Neural crest cell (in vitro differentiated cells): ENCODE results near the gene METTL22. TPM values are rescaled to one million over a fixed set of nuclear protein-coding genes. Genes with fewer than 3 reads are reported as not detected.

ENCODE experiments used
- DNase-seq: peaks from one replicate; pipeline ENCODE4 v3.0.0; 2021; ENCODE audit warnings: low read depth, mixed read lengths, low spot score
- H3K27ac Mint-ChIP-seq: one replicate; pipeline ENCODE4 v1.8.0; 2021; ENCODE audit warnings: mild to moderate bottlenecking, mixed read lengths; ENCODE audit not compliant: unreplicated experiment
- H3K27me3 Mint-ChIP-seq: 2 replicates; pipeline ENCODE4 v1.8.0; 2021; ENCODE audit warnings: low read depth, mild to moderate bottlenecking, mixed read lengths
- H3K36me3 Mint-ChIP-seq: 2 replicates; pipeline ENCODE4 v1.8.0; 2021; ENCODE audit warnings: low read depth, mild to moderate bottlenecking, mixed read lengths
- H3K4me1 Mint-ChIP-seq: 2 replicates; pipeline ENCODE4 v1.8.0; 2021; ENCODE audit warnings: mixed read lengths
- H3K4me3 Mint-ChIP-seq: one replicate; pipeline ENCODE4 v1.8.0; 2021; ENCODE audit warnings: mild to moderate bottlenecking, mixed read lengths
- H3K9me3 Mint-ChIP-seq: 2 replicates; pipeline ENCODE4 v1.8.0; 2021; ENCODE audit warnings: mixed read lengths
- total RNA-seq: library from RNA; stranded (reverse); gene quantifications from 2 replicates; pipeline ENCODE4 v1.2.1, GENCODE V29; 2021
- TF ChIP-seq, protein P1 (sequence below): fragments of 200-600 bp; sonication (generic); conservative IDR thresholded peaks from 2 replicates; pipeline ENCODE4 v1.5.0; 2021; ENCODE audit warnings: antibody characterized with exemption, mild to moderate bottlenecking

METTL22 gene
- total RNA-seq, 1 donor from 2014 or later = 52.0 TPM

DNA sequence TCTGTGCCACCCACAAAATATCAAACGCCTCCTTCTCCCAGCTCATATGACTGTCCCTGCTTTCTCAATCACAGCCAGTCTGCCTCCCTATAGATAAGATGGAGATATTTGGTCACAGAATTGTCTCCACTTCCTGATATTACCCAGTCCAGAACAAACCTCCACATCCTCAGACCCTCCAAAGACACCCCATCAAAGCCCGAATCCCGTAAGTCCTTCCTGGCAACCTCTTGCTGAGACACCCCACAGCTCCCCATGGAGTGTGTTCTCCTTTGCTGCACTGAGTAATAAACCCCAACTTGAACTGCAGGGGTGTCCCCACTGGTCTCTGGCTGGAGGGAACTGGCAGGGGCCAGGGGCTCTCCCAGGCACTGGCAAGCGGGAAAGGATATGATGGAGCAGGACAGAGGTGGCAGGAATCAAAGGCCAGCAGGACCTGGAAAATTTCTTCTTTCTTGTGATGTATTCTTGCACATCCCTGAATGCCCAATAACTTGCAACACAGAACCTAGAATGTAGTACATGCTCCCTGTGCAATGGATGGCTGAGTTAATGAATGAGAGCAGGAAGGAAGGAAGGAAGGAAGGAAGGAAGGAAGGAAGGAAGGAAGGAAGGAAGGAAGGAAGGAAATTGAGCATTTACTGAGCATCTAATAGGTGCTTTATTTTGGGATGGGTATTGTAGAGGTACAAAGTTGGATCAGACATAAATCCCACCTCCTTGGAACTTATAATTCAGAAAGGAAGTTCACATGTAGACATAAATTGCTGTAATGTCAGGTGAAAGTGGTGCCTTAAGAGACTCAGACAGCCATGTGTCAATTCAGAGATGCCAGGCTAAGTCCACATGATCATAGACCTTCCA is 45.1 kb upstream of the METTL22 start:
- Mint-ChIP-seq H3K4me3 (no peak overlapping the region), H3K9me3 (no peaks in the 10 kb centered on the region), H3K27ac (peak overlapping the region; percentile 24), H3K4me1 (peaks cover 24% of the 10 kb centered on the region), H3K36me3 (no peaks in the 10 kb centered on the region), H3K27me3 (peaks cover 3% of the 10 kb centered on the region)
- no peak for DNase-seq
- TF ChIP-seq, protein P1, sequence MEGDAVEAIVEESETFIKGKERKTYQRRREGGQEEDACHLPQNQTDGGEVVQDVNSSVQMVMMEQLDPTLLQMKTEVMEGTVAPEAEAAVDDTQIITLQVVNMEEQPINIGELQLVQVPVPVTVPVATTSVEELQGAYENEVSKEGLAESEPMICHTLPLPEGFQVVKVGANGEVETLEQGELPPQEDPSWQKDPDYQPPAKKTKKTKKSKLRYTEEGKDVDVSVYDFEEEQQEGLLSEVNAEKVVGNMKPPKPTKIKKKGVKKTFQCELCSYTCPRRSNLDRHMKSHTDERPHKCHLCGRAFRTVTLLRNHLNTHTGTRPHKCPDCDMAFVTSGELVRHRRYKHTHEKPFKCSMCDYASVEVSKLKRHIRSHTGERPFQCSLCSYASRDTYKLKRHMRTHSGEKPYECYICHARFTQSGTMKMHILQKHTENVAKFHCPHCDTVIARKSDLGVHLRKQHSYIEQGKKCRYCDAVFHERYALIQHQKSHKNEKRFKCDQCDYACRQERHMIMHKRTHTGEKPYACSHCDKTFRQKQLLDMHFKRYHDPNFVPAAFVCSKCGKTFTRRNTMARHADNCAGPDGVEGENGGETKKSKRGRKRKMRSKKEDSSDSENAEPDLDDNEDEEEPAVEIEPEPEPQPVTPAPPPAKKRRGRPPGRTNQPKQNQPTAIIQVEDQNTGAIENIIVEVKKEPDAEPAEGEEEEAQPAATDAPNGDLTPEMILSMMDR = no peak

DNA sequence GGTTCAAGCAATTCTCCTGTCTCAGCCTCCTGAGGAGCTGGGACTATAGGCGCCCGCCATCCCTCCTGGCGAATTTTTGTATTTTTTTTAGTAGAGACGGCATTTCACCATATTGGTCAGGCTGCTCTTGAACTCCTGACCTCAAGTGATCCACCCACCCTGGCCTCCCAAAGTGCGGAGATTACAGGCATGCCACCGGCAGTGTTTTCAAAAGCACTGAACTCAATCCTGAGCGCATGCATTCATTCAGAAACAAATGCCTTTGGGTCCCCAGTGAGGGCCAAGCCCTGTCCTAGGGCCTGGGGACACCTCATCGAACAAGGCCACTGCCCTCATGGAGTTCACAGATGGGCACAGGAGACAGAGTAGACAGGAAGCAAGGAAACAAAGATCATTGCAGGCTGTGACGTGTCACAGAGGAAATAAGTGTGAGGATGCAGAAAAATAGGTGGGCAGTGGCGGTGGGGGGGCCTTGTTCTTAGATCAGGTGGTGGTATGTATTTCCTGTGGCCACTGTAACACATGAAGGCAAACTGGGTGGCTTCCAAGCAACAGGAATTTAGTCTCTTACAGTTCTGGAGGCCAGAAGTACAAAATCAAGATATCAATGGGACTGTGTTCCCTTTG is 43.7 kb upstream of the METTL22 start:
- Mint-ChIP-seq H3K27me3 (peaks cover 7% of the 10 kb centered on the region), H3K4me1 (peaks cover 14% of the 10 kb centered on the region), H3K4me3 (no peak overlapping the region), H3K9me3 (no peaks in the 10 kb centered on the region), H3K36me3 (no peaks in the 10 kb centered on the region), H3K27ac (no peak overlapping the region)
- TF ChIP-seq, protein P1 = no peak
- no peak for DNase-seq

DNA sequence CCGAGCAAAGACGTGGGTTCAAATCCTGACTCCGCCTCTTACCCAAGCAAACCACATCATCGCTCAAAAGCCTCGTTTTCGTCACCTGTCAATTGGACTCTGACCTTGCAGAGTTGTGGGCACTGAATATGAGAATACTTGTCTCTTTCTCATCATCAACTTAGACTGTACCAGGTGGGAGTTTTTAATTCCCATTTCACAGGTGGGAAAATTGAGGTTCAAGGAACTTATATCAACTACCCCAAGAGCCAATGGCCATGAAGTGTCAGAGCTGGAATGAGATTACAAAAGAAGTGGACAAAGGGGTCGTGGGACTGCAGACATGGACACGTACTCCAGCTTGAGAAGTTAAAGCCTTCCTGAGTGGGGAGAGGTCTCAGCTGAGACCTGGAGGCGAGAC is 41.9 kb upstream of the METTL22 start:
- no peak for DNase-seq

DNA sequence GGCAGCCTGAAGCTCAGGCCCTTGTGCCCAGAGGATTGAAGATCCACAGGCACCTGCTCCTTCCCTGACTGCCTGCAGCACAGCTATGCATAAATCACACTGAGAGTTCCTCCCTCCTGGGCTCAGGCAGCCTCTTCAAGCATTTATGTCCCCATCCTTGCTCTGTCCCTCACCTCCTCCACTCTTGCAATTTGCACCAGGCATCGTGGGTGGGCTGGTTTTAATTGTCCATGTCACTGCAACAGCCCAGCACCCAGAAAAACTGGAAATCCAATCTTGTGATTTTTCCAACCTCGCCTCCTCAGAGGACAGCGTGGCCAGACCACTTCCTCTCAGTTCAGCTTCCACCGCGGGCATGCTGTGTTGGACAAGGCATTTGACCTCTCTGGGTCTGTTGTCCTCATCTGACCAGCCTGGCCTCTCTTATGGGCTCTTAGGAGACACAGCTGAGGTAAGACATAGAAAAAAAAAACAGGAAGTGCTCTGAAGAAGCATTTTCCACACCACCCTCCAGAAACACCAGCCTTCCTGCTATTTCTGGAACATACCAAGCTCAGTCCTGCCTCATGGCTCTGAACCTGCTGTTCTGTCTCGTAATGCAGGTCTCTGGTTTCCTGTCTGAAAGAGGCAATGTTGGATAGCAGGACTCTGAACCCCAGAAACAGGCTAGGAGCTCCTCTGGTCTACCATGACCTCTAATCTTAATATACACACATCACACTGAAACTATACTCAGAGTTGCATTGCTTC is 39.5 kb upstream of the METTL22 start:
- Mint-ChIP-seq H3K4me3 (no peak overlapping the region), H3K36me3 (no peaks in the 10 kb centered on the region), H3K27me3 (peaks cover 25% of the 10 kb centered on the region), H3K9me3 (no peaks in the 10 kb centered on the region), H3K27ac (peak overlapping the region; percentile 80), H3K4me1 (peaks cover 4% of the 10 kb centered on the region)
- TF ChIP-seq, protein P1 = no peak
- no peak for DNase-seq

More for the DNA sequence above, 41.9 kb upstream of the METTL22 start:
- Mint-ChIP-seq H3K9me3 (no peaks in the 10 kb centered on the region), H3K27me3 (peaks cover 7% of the 10 kb centered on the region), H3K36me3 (no peaks in the 10 kb centered on the region), H3K4me1 (peaks cover 5% of the 10 kb centered on the region), H3K4me3 (no peak overlapping the region), H3K27ac (no peak overlapping the region)
- TF ChIP-seq, protein P1 = no peak

DNA sequence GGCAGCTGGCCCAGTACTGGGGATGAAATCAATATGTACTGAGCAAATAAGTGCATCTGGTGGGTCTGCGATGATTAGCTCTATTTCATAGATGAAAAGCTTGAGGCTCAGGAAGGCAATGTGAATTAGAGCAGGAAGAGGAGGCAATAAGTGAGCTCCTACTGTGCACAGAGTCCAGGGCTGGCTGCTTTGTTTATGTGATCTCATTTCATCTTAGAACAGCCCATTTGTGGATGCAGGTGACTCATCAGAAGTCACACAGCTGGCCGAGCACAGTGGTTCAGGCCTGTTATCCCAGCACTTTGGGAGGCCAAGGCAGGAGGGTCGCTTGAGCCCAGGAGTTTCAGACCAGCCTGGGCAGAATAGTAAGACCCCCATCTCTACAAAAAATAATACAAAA is 38.3 kb upstream of the METTL22 start:
- Mint-ChIP-seq H3K4me1 (peaks cover 4% of the 10 kb centered on the region), H3K4me3 (no peak overlapping the region), H3K36me3 (no peaks in the 10 kb centered on the region), H3K27ac (no peak overlapping the region), H3K9me3 (no peaks in the 10 kb centered on the region), H3K27me3 (peaks cover 37% of the 10 kb centered on the region)
- TF ChIP-seq, protein P1 = no peak
- no peak for DNase-seq
